C4-2B (cell line): ENCODE data around the gene KIF26B.

ENCODE experiments used
- CTCF ChIP-seq: fragments of 450-650 bp; conservative IDR thresholded peaks from 2 replicates; pipeline ENCODE4 v1.5.1; 2017; ENCODE audit warnings: mild to moderate bottlenecking
- ZFX ChIP-seq: fragments of 450-650 bp; IDR thresholded peaks from 2 replicates; pipeline ENCODE4 v1.6.1; 2017

- TF ChIP-seq ZFX (no peak), CTCF (no peak)
Measured at GRCh38 chr1:245558069-245558468, 403.3 kb downstream of the KIF26B start.
